ENCODE data around the gene ARGLU1. TPM values are rescaled to one million over a fixed set of nuclear protein-coding genes. Genes with fewer than 3 reads are reported as not detected.

ARGLU1 gene
- polyA plus RNA-seq, 3 donors: 22.4 to 168 (median 27.2) TPM

DNA sequence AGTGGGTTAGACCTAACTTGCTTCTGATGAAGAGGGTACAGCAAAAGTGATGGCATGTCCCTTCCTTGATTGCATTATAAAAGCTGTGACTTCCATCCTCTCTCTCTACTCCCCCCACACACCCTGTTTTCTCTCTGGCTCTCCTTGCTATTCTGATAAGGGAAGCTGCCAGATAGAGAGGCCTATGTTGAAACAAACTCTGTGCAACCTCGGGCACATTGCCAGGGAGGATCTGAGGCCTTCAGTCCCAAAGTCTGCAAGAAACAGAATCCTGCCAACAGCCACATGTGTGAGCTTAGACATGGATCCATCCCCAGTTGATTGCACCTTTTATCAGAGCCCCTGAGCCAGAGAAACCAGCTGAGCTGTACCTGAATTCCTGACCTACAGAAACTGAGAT lies 44.8 kb upstream of the ARGLU1 start:
- DNase-seq: no peak
- H3K4me1 ChIP-seq (ENCODE audit: control insufficient read depth in 1 of 2, insufficient read depth in 2 of 2, low read length in 2 of 2): no peaks in the 10 kb centered on the region
- WGBS (ENCODE audit: insufficient coverage): 13% methylated on average over 1 of the region's 1 CpG
- no peak for TF ChIP-seq CTCF (IDR thresholded peaks at IDR 0.05)
- Mint-ChIP-seq H3K27me3 (ENCODE audit: low read depth in 3 of 3) (peaks cover 0 to 5% (median 1%) of the 10 kb centered on the region in 3 donors), H3K27ac (no peak overlapping the region), H3K4me3 (no peak overlapping the region), H3K4me1 (peaks cover 4% of the 10 kb centered on the region), H3K36me3 (no peaks in the 10 kb centered on the region), H3K9me3 (peaks cover 0 to 6% (median 0%) of the 10 kb centered on the region in 7 donors)
- intact Hi-C loops (cut with micrococcal nuclease): no loop called here
- H3K79me2 ChIP-seq (ENCODE audit: insufficient read depth, low read length): no peaks in the 10 kb centered on the region
- no peak overlapping the region for H3K9ac ChIP-seq (ENCODE audit: insufficient read depth, low read length, poor library complexity, severe bottlenecking)
- H3K27ac ChIP-seq (ENCODE audit: low read depth in 1 of 2, low read length in 2 of 2): no peak overlapping the region
- H4K20me1 ChIP-seq (ENCODE audit: insufficient read depth, low read length): no peaks in the 10 kb centered on the region
- H3K36me3 ChIP-seq (replicated peaks in 1 of 2; ENCODE audit: control insufficient read depth in 1 of 2, insufficient read depth in 2 of 2, low read length in 2 of 2): no peaks in the 10 kb centered on the region
- H3K4me2 ChIP-seq (replicated peaks; ENCODE audit: extremely low read depth, low read length, poor library complexity, severe bottlenecking): no peak overlapping the region
- no peak overlapping the region for H3K4me3 ChIP-seq (replicated peaks in 1 of 3; ENCODE audit: low read depth in 2 of 3, low read length in 3 of 3)
- no peak overlapping the region for H2AFZ ChIP-seq (ENCODE audit: insufficient read depth, low read depth, low read length, poor library complexity, severe bottlenecking)
- H3K27me3 ChIP-seq (ENCODE audit: control insufficient read depth in 2 of 2, insufficient read depth in 2 of 2, low read length in 2 of 2): no peaks in the 10 kb centered on the region
- no peaks in the 10 kb centered on the region for H3K9me3 ChIP-seq (replicated peaks in 1 of 2; ENCODE audit: control insufficient read depth in 1 of 2, insufficient read depth in 1 of 2, low read length in 2 of 2)

- TF ChIP-seq CTCF (IDR thresholded peaks at IDR 0.05): no peak
- no peak overlapping the region for H3K4me3 Mint-ChIP-seq
- Histone ChIP-seq H3K79me2 (ENCODE audit: insufficient read depth, low read length) (no peaks in the 10 kb centered on the region), H3K9ac (ENCODE audit: insufficient read depth, low read length, poor library complexity, severe bottlenecking) (no peak overlapping the region), H3K4me2 (replicated peaks; ENCODE audit: extremely low read depth, low read length, poor library complexity, severe bottlenecking) (no peak overlapping the region), H3K27me3 (ENCODE audit: control insufficient read depth in 2 of 2, insufficient read depth in 2 of 2, low read length in 2 of 2) (no peaks in the 10 kb centered on the region), H3K9me3 (replicated peaks in 1 of 2; ENCODE audit: control insufficient read depth in 1 of 2, insufficient read depth in 1 of 2, low read length in 2 of 2) (no peaks in the 10 kb centered on the region), H2AFZ (ENCODE audit: insufficient read depth, low read depth, low read length, poor library complexity, severe bottlenecking) (no peak overlapping the region), H3K27ac (ENCODE audit: low read depth in 1 of 2, low read length in 2 of 2) (no peak overlapping the region), H3K4me1 (ENCODE audit: control insufficient read depth in 1 of 2, insufficient read depth in 2 of 2, low read length in 2 of 2) (no peaks in the 10 kb centered on the region), H4K20me1 (ENCODE audit: insufficient read depth, low read length) (no peaks in the 10 kb centered on the region), H3K4me3 (replicated peaks in 1 of 3; ENCODE audit: low read depth in 2 of 3, low read length in 3 of 3) (no peak overlapping the region), H3K36me3 (replicated peaks in 1 of 2; ENCODE audit: control insufficient read depth in 1 of 2, insufficient read depth in 2 of 2, low read length in 2 of 2) (no peaks in the 10 kb centered on the region)
- no peaks in the 10 kb centered on the region for H3K36me3 Mint-ChIP-seq
- peaks cover 0 to 7% (median 1%) of the 10 kb centered on the region in 3 donors for H3K27me3 Mint-ChIP-seq (ENCODE audit: low read depth in 3 of 3)
- no CpG with 5 or more reads among the region's 1 CpG for WGBS (ENCODE audit: insufficient coverage)
- H3K27ac Mint-ChIP-seq: no peak overlapping the region
- peaks cover 4% of the 10 kb centered on the region for H3K4me1 Mint-ChIP-seq
- DNase-seq: no peak
- intact Hi-C loops (cut with micrococcal nuclease): no loop called here
- peaks cover 0 to 6% (median 2%) of the 10 kb centered on the region in 7 donors for H3K9me3 Mint-ChIP-seq
Observed at GRCh38 chr13:106610486-106610885, 42.5 kb upstream of the ARGLU1 start.

Measured in CD14-positive monocyte (primary cell).